ENCODE results near the gene SCAP. TPM values are rescaled to one million over a fixed set of nuclear protein-coding genes. Genes with fewer than 3 reads are reported as not detected.

SCAP gene
- total and polyA plus RNA-seq, 2 of the 13 experiments (the other 11 are each of a cell fraction or from before 2014, with no cell fraction given), result 40.4 to 53.3 TPM

DNA sequence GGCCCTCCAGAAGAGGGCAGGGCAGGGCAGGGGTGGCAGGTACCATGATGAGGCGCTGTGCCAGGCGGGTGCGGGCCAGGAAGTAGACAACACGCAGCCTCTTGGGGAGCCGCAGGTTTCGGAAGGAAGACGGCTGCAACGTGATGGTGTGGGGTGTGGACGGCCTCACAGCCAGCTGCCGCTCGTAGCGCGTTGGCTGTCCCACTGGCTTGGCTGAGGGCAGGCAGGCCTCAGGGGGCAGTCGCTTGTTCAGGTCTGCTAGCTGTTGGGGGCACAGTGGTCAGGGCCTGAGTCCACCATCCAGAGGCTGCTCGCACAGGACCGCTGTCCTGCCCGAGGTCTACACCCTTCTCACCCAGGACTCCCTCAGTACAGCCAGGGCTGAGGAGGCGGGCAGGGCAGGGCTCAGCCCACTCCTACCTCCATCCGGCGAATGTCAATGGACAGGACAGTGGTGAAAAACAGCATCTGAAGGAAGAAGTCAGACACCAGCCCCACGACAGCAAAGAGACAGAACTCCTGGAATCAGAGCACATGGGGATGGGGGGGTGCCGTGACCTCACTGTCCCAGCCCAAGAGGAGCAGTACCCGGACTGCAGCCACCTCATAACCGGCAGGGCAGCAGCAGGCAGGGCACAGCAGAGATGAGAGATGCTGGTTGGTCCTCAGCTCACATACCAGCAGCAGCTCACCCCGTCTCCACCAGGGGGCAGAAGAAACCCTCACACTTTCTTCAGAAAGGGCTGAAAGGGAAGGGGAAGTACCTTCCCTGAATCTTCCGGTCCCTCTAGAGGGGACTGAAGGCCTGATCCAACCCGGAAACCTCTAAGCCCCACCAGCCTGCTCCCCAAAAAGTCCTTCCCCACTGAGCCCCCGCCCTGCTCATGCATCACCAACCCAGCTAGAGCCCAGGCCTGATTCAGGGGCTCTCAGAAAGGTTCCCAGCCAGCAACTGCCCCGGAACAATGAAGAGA lies 54.9 kb downstream of the SCAP start (continued):
- no peak for TF ChIP-seq IRX3 (CRISPR knock-in tag; IDR thresholded peaks at IDR 0.05; ENCODE audit: borderline replicate concordance, low read depth)
- no peak for TF ChIP-seq CBFB (CRISPR knock-in tag; IDR thresholded peaks at IDR 0.05)
- TF ChIP-seq ZNF136 (CRISPR knock-in tag; IDR thresholded peaks at IDR 0.05; ENCODE audit: low read depth), result no peak
- no peak for TF ChIP-seq LCORL (IDR thresholded peaks at IDR 0.05)
- 0 out of 2 replicates have a peak, but pooled peaks have one; percentile 45 for TF ChIP-seq LCORL (CRISPR knock-in tag; IDR thresholded peaks at IDR 0.05)
- no peak for TF ChIP-seq HOXD1 (CRISPR knock-in tag; IDR thresholded peaks at IDR 0.05)
- peak; percentile 50; the same call in 1 of the 2 replicates for TF ChIP-seq GATAD1 (CRISPR knock-in tag; IDR thresholded peaks at IDR 0.05)
- no peak for TF ChIP-seq ZFP1 (CRISPR knock-in tag; IDR thresholded peaks at IDR 0.05)
- TF ChIP-seq MIER2 (CRISPR knock-in tag; IDR thresholded peaks at IDR 0.05), result no peak
- TF ChIP-seq, protein P1, sequence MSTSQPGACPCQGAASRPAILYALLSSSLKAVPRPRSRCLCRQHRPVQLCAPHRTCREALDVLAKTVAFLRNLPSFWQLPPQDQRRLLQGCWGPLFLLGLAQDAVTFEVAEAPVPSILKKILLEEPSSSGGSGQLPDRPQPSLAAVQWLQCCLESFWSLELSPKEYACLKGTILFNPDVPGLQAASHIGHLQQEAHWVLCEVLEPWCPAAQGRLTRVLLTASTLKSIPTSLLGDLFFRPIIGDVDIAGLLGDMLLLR (CRISPR knock-in tag; IDR thresholded peaks at IDR 0.05), result no peak
- TF ChIP-seq, protein P2, sequence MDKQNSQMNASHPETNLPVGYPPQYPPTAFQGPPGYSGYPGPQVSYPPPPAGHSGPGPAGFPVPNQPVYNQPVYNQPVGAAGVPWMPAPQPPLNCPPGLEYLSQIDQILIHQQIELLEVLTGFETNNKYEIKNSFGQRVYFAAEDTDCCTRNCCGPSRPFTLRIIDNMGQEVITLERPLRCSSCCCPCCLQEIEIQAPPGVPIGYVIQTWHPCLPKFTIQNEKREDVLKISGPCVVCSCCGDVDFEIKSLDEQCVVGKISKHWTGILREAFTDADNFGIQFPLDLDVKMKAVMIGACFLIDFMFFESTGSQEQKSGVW (CRISPR knock-in tag; IDR thresholded peaks at IDR 0.05; ENCODE audit: borderline replicate concordance), result no peak
- TF ChIP-seq ZNF660 (CRISPR knock-in tag; IDR thresholded peaks at IDR 0.05; ENCODE audit: borderline replicate concordance, low read depth), result no peak
- no peak for TF ChIP-seq ZNF180 (CRISPR knock-in tag; IDR thresholded peaks at IDR 0.05; ENCODE audit: borderline replicate concordance, low read depth)
- 0 out of 2 replicates have a peak, but pooled peaks have one; percentile 17 for TF ChIP-seq PITX1 (CRISPR knock-in tag; IDR thresholded peaks at IDR 0.05)
- no peak for TF ChIP-seq ARNT (IDR thresholded peaks at IDR 0.05)
- TF ChIP-seq KLF6 (CRISPR knock-in tag; IDR thresholded peaks at IDR 0.05), result no peak
- TF ChIP-seq IRF2 (CRISPR knock-in tag; IDR thresholded peaks at IDR 0.05), result peak; percentile 59; the same call in 1 of the 2 replicates
- no peak for TF ChIP-seq ZNF230 (CRISPR knock-in tag; IDR thresholded peaks at IDR 0.05)
- TF ChIP-seq ISX (CRISPR knock-in tag; conservative IDR thresholded peaks at IDR 0.05), result no peak
- TF ChIP-seq, protein P3, sequence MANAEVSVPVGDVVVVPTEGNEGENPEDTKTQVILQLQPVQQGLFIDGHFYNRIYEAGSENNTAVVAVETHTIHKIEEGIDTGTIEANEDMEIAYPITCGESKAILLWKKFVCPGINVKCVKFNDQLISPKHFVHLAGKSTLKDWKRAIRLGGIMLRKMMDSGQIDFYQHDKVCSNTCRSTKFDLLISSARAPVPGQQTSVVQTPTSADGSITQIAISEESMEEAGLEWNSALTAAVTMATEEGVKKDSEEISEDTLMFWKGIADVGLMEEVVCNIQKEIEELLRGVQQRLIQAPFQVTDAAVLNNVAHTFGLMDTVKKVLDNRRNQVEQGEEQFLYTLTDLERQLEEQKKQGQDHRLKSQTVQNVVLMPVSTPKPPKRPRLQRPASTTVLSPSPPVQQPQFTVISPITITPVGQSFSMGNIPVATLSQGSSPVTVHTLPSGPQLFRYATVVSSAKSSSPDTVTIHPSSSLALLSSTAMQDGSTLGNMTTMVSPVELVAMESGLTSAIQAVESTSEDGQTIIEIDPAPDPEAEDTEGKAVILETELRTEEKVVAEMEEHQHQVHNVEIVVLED (CRISPR knock-in tag; IDR thresholded peaks at IDR 0.05; ENCODE audit: borderline replicate concordance), result no peak
- TF ChIP-seq, protein P4, sequence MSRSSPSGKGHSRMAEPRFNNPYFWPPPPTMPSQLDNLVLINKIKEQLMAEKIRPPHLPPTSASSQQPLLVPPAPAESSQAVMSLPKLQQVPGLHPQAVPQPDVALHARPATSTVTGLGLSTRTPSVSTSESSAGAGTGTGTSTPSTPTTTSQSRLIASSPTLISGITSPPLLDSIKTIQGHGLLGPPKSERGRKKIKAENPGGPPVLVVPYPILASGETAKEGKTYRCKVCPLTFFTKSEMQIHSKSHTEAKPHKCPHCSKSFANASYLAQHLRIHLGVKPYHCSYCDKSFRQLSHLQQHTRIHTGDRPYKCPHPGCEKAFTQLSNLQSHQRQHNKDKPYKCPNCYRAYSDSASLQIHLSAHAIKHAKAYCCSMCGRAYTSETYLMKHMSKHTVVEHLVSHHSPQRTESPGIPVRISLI (CRISPR knock-in tag; IDR thresholded peaks at IDR 0.05; ENCODE audit: borderline replicate concordance), result no peak; the same call in 1 of the 2 replicates
- TF ChIP-seq, protein P5, sequence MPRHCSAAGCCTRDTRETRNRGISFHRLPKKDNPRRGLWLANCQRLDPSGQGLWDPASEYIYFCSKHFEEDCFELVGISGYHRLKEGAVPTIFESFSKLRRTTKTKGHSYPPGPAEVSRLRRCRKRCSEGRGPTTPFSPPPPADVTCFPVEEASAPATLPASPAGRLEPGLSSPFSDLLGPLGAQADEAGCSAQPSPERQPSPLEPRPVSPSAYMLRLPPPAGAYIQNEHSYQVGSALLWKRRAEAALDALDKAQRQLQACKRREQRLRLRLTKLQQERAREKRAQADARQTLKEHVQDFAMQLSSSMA (CRISPR knock-in tag; IDR thresholded peaks at IDR 0.05), result no peak
- TF ChIP-seq SP140L (CRISPR knock-in tag; IDR thresholded peaks at IDR 0.05; ENCODE audit: borderline replicate concordance), result no peak
- TF ChIP-seq SUZ12 (IDR thresholded peaks at IDR 0.05; ENCODE audit: low read depth, low read length), result no peak
- no peak for TF ChIP-seq ZNF549 (CRISPR knock-in tag; IDR thresholded peaks at IDR 0.05)
- TF ChIP-seq MTA1 (CRISPR knock-in tag; IDR thresholded peaks at IDR 0.05; ENCODE audit: borderline replicate concordance), result no peak

Data from HepG2 (cell line).